ENCODE data around the gene ADARB2.
"Not testable (repeated sequence)": the region's sequence is repeated elsewhere in the genome, so short reads cannot be mapped to it uniquely, and the experiment has no call there.

ADARB2 gene

DNA sequence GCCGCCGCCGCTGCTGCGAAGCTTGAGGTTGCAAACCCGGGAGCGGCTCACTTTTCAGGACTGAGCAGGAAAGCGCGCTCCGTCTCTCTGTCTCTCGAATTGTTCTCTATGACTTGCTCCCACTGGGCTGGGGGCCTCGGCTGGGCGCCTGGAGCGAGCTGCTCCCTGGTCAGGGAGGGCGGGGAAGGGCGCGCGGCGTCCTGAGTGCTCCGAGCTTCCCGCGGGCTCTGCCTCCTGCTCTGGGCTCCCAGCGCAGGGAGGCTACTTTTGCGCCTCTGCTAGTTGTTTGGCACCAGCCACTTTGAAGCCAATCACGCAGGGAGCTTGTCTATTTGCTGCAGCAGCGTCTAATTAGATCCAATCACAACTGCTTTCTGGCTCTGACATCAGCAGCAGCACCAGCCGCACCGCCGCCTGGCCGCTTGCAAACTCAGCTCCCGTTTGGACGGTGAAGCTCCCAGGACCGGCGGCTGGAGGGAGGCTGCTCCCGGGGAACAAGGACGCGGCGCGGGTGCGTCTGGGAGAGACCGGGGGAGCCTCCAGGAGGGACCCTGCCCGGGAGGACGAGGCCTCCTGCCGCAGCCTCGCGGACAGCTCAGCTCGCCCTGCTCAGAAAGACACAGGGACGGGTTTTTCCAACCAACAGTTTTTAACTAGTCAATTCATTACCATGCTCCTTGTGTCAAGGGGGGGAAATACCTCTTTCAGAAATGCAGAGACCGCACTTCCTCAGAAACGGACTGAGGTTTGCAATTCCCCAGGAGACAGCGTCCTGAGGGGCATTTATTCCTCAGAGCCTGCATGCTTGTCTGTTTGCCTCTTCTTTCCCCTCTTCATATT is at the start of gene ADARB2:
ADARB2 (minus strand) TSS at position 304 of the 840 bp plus-strand sequence.
- ATAC-seq (peak; percentile 61), DNase-seq (peak; percentile 23)
- H3K27ac Mint-ChIP-seq, result no peak within 1 kb of the TSS
- H3K4me3 Mint-ChIP-seq, result peak within 1 kb of the TSS; percentile 69
- no peaks in the 10 kb centered on the region for H3K36me3 Mint-ChIP-seq (ENCODE audit: low read depth)
- peaks cover 74% of the 10 kb centered on the region for H3K27me3 Mint-ChIP-seq
- H3K9me3 Mint-ChIP-seq, result no peaks in the 10 kb centered on the region
- H3K4me1 Mint-ChIP-seq, result peaks cover 19% of the 10 kb centered on the region

DNA sequence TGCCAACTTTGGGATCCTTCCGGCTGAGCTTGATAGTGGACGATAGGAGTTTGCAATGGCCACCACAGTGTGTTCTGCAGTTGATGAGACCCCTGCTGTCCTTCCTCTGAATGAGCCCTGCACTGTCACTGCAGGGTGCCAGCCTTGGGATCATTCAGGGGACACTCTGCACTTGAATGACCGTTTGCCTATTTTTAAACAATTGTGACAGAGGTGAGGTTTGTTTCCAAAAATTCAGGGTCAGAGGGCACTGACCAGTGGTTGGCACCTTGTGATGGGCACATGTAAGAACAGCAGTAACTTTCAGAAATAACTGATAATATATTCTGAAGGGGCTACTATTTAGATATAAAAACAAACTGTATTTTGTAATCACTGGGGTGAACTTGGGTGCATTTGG is 48.5 kb upstream of the ADARB2 start:
- Mint-ChIP-seq H3K27me3 (peaks cover 6% of the 10 kb centered on the region), H3K36me3 (ENCODE audit: low read depth) (no peaks in the 10 kb centered on the region), H3K27ac (no peak overlapping the region), H3K9me3 (no peaks in the 10 kb centered on the region), H3K4me1 (no peaks in the 10 kb centered on the region), H3K4me3 (no peak overlapping the region)
- DNase-seq (no peak), ATAC-seq (no peak)

DNA sequence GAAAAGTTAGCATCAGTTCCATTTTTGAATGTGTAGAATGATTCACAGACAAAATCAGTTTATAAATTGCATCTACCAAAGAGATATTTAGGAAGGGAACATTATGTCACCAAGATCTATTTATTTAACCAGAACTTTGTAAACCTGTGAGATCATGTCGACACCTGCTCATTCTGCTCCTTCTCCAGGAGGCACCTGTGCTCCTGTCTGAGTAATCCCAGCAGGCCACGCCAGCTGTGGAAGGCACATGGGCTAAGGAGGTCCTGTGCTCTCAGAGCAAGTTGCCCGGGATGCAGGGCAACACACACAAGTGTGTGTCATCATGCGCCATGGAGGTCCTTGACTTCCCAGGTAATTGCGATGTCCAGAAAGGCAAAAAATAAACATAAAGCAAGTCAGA is 45.5 kb upstream of the ADARB2 start:
- H3K27ac Mint-ChIP-seq, result no peak overlapping the region
- H3K4me3 Mint-ChIP-seq, result no peak overlapping the region
- no peaks in the 10 kb centered on the region for H3K36me3 Mint-ChIP-seq (ENCODE audit: low read depth)
- no peaks in the 10 kb centered on the region for H3K9me3 Mint-ChIP-seq
- peaks cover 6% of the 10 kb centered on the region for H3K27me3 Mint-ChIP-seq
- DNase-seq (no peak), ATAC-seq (no peak)
- no peaks in the 10 kb centered on the region for H3K4me1 Mint-ChIP-seq

DNA sequence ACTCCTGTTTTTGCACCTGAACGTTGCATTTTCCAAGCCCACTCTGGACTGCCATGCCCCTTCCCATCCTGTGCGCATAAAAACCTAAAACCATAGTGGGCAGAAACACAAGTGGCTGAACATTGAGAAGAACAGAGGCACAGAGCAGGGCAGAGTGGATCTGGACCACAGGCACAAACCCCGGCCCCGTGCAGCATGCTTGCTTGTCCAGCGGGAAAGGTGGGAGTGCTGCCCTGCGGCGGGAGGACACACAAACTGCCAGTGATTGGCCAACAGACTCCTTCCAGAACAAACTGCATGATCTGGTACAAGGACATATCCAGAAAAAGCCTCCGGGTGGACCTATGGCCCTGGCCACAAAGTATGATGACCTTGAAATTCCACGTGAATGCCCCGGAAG is 42.5 kb upstream of the ADARB2 start:
- peaks cover 2% of the 10 kb centered on the region for H3K27me3 Mint-ChIP-seq
- H3K36me3 Mint-ChIP-seq (ENCODE audit: low read depth), result no peaks in the 10 kb centered on the region
- ATAC-seq (no peak), DNase-seq (no peak)
- no peak overlapping the region for H3K27ac Mint-ChIP-seq
- no peak overlapping the region for H3K4me3 Mint-ChIP-seq
- H3K9me3 Mint-ChIP-seq, result no peaks in the 10 kb centered on the region
- no peaks in the 10 kb centered on the region for H3K4me1 Mint-ChIP-seq

- DNase-seq (no peak), ATAC-seq (no peak)
- Mint-ChIP-seq H3K27ac (no peak overlapping the region), H3K4me1 (no peaks in the 10 kb centered on the region), H3K9me3 (no peaks in the 10 kb centered on the region), H3K4me3 (no peak overlapping the region), H3K36me3 (ENCODE audit: low read depth) (no peaks in the 10 kb centered on the region), H3K27me3 (no peaks in the 10 kb centered on the region)
Observed at GRCh38 chr10:1778375-1778969, 41.1 kb upstream of the ADARB2 start.

DNA sequence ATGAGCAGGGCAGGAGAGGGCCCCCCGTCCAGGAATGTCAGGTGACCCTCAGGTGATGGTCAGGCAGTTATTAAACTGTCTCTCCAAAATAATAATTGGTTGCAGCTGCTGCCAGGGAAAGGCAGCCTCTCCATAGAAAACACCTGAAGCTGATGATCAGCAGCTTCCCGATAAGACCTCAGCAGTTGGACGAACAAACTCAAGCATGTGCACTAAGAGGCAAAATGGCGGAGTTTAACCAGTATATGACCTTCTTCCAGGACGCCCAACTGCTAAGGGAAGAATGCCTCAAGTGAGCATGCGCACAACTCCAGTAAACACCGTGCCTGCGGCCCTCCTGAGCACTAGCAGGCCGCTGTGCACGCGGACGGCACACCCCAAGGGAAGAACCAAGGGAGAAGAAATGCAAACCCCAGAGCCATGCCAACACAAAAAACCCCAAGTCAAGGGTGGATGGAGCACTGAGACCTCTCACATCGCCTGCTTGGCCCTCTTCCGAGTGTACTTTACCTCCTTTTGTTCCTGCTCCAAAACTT is 38.9 kb upstream of the ADARB2 start:
- Mint-ChIP-seq H3K27ac (no peak overlapping the region), H3K27me3 (no peaks in the 10 kb centered on the region), H3K4me3 (no peak overlapping the region), H3K4me1 (no peaks in the 10 kb centered on the region), H3K9me3 (no peaks in the 10 kb centered on the region), H3K36me3 (ENCODE audit: low read depth) (no peaks in the 10 kb centered on the region)
- DNase-seq (no peak), ATAC-seq (no peak)

DNA sequence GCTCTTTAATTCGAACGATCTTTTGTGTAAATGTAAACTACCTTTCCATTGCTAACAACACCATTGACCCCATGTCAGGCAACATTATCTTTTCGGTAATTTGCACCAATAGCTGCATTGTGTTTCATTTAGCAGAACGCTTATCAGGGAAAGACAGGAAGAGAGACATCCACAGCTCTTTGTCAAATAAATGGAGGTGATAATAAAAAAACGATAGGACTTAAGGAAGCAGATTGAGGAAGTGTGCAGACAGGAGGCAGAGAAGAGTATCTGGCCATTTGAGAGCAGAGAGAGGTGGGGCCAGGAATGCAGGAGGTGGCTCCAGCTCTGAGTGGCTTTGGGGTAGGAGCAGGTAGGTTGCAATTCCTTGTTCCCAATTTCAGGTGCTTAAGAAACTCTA is 37.5 kb upstream of the ADARB2 start:
- no peaks in the 10 kb centered on the region for H3K27me3 Mint-ChIP-seq
- no peak for DNase-seq
- H3K4me3 Mint-ChIP-seq, result no peak overlapping the region
- H3K4me1 Mint-ChIP-seq, result no peaks in the 10 kb centered on the region
- H3K27ac Mint-ChIP-seq, result no peak overlapping the region
- H3K36me3 Mint-ChIP-seq (ENCODE audit: low read depth), result no peaks in the 10 kb centered on the region
- ATAC-seq, result no peak
- no peaks in the 10 kb centered on the region for H3K9me3 Mint-ChIP-seq

DNA sequence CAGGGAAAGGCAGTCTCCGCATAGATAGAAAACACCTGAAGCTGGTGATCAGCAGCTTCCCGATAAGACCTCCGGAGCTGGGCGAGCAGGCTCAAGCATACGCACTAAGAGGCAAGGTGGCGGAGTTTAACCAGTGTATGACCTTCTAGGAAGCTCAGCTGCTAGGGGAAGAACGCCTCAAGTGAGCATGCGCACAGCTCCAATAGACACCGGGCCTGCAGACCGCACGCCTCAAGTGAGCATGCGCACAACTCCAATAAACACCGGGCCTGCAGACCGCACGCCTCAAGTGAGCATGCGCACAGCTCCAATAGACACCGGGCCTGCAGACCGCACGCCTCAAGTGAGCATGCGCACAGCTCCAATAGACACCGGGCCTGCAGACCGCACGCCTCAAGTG is 35.9 kb upstream of the ADARB2 start:
- not testable (repeated sequence) for DNase-seq

GRCh38 chr10:1766049-1766448 is 28.7 kb upstream of the ADARB2 start:
- Mint-ChIP-seq H3K27me3 (no peaks in the 10 kb centered on the region), H3K27ac (no peak overlapping the region), H3K4me1 (no peaks in the 10 kb centered on the region), H3K4me3 (no peak overlapping the region), H3K9me3 (no peaks in the 10 kb centered on the region), H3K36me3 (ENCODE audit: low read depth) (no peaks in the 10 kb centered on the region)
- DNase-seq, result no peak
- ATAC-seq, result no peak

More for the DNA sequence above, 35.9 kb upstream of the ADARB2 start:
- not testable (repeated sequence) for H3K36me3 Mint-ChIP-seq (ENCODE audit: low read depth); H3K9me3 Mint-ChIP-seq; H3K4me1 Mint-ChIP-seq; H3K27me3 Mint-ChIP-seq; H3K4me3 Mint-ChIP-seq; ATAC-seq; H3K27ac Mint-ChIP-seq

- Mint-ChIP-seq H3K27ac (no peak overlapping the region), H3K36me3 (ENCODE audit: low read depth) (peaks cover 4% of the 10 kb centered on the region), H3K4me3 (no peak overlapping the region), H3K9me3 (peaks cover 11% of the 10 kb centered on the region), H3K27me3 (no peaks in the 10 kb centered on the region), H3K4me1 (no peaks in the 10 kb centered on the region)
- DNase-seq, result no peak
- ATAC-seq, result no peak
Observed at GRCh38 chr10:1762076-1762475, 24.8 kb upstream of the ADARB2 start.

DNA sequence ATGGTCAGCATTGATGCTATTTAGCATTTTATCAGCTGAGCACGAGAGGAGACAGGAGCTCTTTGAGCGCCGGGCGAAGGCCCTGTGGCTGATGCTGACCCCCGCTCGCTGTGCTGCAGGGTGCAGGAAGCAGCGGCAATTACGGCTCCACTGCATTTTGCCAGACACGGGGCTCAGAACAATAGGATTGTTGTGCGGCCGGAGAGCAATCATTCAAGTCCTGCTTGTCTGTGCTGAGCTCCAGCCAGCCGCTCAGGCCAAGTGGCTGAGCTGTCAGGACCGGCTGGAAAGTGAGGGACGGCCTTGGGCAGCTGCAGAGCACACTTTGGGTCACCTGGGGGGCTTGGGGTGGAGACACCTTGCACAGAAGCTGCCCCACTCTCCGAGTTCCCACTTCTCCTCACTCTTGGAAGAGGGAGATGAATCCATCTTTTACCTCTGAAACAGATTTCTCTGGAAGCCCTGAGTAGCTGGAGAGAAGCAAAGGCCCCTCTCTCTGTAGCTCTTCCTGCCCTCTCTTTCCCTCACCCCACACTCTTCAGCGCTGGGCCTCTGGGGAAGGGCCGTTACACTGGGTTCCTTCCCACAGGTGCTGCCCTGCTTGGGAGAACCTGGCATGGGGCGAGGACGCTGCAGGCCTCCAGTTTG is 17.3 kb upstream of the ADARB2 start:
- H3K36me3 Mint-ChIP-seq (ENCODE audit: low read depth), result peaks cover 10% of the 10 kb centered on the region
- H3K27ac Mint-ChIP-seq, result no peak overlapping the region
- ATAC-seq (no peak), DNase-seq (no peak)
- H3K9me3 Mint-ChIP-seq, result peaks cover 24% of the 10 kb centered on the region
- peaks cover 10% of the 10 kb centered on the region for H3K27me3 Mint-ChIP-seq
- H3K4me1 Mint-ChIP-seq, result peaks cover 3% of the 10 kb centered on the region
- no peak overlapping the region for H3K4me3 Mint-ChIP-seq

GRCh38 chr10:1752153-1752552 is 14.8 kb upstream of the ADARB2 start:
- H3K4me3 Mint-ChIP-seq, result no peak overlapping the region
- H3K27me3 Mint-ChIP-seq, result peaks cover 11% of the 10 kb centered on the region
- peaks cover 3% of the 10 kb centered on the region for H3K4me1 Mint-ChIP-seq
- no peak for DNase-seq
- peaks cover 24% of the 10 kb centered on the region for H3K9me3 Mint-ChIP-seq
- peaks cover 7% of the 10 kb centered on the region for H3K36me3 Mint-ChIP-seq (ENCODE audit: low read depth)
- H3K27ac Mint-ChIP-seq, result no peak overlapping the region
- ATAC-seq, result no peak

- H3K9me3 Mint-ChIP-seq, result peaks cover 24% of the 10 kb centered on the region
- H3K4me1 Mint-ChIP-seq, result no peaks in the 10 kb centered on the region
- H3K27me3 Mint-ChIP-seq, result peaks cover 29% of the 10 kb centered on the region
- H3K36me3 Mint-ChIP-seq (ENCODE audit: low read depth), result peaks cover 7% of the 10 kb centered on the region
- no peak for DNase-seq
- H3K4me3 Mint-ChIP-seq, result no peak overlapping the region
- H3K27ac Mint-ChIP-seq, result no peak overlapping the region
- no peak for ATAC-seq
Observed at GRCh38 chr10:1747590-1748157, 10.3 kb upstream of the ADARB2 start.

DNA sequence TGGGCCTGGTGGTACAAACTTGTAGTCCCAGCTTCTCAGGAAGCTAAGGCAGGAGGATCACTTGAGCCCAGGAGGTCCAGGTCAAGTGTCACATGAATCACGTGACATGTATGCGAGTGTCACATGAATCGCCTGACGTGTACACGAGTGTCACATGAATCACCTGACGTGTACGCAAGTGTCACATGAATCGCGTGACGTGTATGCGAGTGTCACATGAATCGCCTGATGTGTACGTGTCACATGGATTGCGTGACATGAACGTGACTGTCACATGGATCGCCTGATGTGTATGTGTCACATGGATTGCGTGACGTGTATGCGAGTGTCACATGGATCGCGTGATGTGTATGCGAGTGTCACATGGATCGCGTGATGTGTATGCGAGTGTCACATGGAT is 9.5 kb upstream of the ADARB2 start:
- no peak for ATAC-seq
- Mint-ChIP-seq H3K9me3 (peaks cover 24% of the 10 kb centered on the region), H3K27ac (no peak overlapping the region), H3K4me1 (no peaks in the 10 kb centered on the region), H3K36me3 (ENCODE audit: low read depth) (peaks cover 7% of the 10 kb centered on the region), H3K4me3 (no peak overlapping the region), H3K27me3 (peaks cover 28% of the 10 kb centered on the region)
- DNase-seq, result no peak

Data from activated naive CD8-positive, alpha-beta T cell treated with anti-CD3 and anti-CD28 coated beads, Interleukin-2, amount 50 U/mL, for 24 hours (primary cell).